D721Med (cell line): ENCODE measurements around the gene INMT.

ENCODE experiments used
- DNase-seq: peaks from one replicate; pipeline ENCODE4 v3.0.0; 2011; ENCODE audit warnings: low spot score; ENCODE audit not compliant: insufficient read length
- FAIRE-seq: peaks from 2 replicates; lab custom pipeline; 2011; peaks lifted over from hg19 to GRCh38; lab: Jason Lieb, UNC
- TF ChIP-seq, protein P1 (sequence below): IDR thresholded peaks from 2 replicates; pipeline ENCODE4 v1.5.1; 2012; ENCODE audit warnings: mild to moderate bottlenecking, control low read depth; ENCODE audit not compliant: insufficient read depth; ENCODE audit errors: missing control alignments

Gene INMT

DNA sequence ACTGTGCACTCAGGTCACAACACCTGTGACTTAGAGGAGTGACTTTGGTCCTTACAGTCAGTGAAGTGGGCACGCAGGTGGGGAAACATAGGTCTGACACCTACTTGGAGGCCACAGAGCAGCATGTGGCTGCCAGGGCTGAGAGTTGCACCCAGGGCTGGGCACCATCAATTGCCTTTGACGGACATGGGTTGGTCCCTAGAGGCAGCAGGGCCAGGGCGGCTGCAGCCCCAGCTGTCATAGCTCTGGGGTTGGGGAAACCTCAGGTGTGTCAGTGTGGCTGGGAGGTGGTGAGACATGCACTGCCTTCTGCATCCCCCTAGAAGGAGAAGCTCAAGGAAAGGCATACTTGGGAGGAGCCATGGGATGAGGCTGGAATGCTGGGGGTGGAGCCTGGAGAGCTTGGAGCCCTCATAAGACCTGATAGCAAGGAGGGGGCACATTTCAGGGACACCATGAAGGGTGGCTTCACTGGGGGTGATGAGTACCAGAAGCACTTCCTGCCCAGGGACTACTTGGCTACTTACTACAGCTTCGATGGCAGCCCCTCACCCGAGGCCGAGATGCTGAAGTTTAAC lies at the start of gene INMT:
INMT (plus strand) TSS at position 440 of the 578 bp plus-strand sequence; CDS start at position 456, 16 bp downstream.
- TF ChIP-seq, protein P1, sequence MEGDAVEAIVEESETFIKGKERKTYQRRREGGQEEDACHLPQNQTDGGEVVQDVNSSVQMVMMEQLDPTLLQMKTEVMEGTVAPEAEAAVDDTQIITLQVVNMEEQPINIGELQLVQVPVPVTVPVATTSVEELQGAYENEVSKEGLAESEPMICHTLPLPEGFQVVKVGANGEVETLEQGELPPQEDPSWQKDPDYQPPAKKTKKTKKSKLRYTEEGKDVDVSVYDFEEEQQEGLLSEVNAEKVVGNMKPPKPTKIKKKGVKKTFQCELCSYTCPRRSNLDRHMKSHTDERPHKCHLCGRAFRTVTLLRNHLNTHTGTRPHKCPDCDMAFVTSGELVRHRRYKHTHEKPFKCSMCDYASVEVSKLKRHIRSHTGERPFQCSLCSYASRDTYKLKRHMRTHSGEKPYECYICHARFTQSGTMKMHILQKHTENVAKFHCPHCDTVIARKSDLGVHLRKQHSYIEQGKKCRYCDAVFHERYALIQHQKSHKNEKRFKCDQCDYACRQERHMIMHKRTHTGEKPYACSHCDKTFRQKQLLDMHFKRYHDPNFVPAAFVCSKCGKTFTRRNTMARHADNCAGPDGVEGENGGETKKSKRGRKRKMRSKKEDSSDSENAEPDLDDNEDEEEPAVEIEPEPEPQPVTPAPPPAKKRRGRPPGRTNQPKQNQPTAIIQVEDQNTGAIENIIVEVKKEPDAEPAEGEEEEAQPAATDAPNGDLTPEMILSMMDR = no peak
- FAIRE-seq (no peak), DNase-seq (no peak)

DNA sequence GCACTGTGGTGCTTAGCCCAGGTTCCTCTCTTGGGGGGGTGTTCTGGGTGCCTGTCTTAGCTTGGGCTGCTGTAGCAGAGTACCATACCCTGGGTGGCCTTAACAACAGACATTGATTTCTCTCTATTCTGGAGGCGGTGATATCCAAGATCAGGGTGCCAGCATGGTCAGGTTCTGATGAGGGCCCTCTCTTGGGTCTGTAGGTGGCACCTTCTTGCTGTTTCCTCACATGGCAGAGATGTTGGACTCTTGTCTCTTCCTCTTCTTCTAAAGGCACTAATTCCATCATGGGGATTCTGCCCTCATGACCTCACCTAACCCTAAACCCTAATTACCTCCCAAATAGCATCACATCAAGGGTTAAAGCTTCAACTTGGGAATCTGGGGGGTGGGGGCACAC lies 49.7 kb upstream of the INMT start:
- DNase-seq (no peak), FAIRE-seq (no peak)
- TF ChIP-seq, protein P1 = no peak

DNA sequence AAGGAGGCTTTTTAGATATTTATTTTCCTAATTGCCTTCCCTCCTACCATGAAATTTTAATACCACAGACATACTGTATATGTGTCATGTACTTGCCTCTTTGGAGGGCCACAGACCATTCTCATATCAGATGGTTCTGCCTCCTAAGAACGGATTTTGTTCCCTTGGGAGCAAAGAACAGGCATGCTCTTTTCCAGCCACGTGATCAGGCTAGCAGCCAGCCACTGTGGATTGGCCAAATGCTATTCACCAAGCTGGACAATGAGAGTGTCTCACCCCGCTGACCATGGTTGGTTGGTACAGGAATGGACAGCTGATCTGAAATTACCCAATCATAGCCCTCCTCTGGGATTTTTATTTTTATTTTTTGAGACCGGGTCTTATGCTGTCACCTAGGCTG lies 48.2 kb upstream of the INMT start:
- DNase-seq (no peak), FAIRE-seq (no peak)
- TF ChIP-seq, protein P1 = no peak

DNA sequence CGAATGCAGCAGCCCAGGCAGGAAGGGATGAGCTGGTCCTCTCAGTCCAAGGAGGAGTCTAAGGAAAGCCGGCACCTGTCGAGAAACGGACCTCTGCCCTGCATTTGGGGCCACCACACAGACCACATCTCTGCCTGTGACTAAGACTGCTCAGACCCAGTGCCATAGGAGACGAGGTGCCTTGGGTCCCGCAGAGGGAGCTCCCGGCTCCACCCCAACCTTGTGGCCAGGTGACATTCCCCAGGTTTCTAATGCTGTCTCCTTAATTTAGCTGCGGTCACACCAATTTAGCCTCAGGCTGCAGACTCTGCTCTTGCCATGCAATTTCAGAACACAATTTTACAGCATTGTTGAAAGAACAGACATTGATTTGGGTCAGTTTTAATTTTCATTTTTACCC lies 46.9 kb upstream of the INMT start:
- DNase-seq (no peak), FAIRE-seq (no peak)
- TF ChIP-seq, protein P1 = no peak

DNA sequence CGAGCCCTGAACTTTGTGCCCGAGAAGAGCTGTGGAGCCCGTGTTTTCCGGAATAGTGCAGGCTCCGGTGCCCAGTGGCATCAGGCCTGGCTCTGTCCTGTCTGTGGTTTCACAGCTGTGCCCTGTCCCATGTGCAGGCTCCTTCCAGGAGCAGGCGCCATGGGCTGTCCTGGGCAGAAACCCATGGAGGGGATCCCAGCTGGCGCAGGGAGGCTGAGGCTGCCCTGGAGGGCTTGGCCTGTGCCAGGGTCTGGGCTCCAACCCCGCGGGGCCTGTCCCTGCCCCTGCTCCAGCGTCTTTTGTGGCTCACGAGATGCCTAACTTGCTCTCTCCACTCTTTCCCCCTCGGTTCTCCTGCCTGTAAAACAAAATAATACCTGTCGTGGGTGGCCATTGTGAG lies 46.3 kb upstream of the INMT start:
- TF ChIP-seq, protein P1 = no peak
- FAIRE-seq (no peak), DNase-seq (no peak)

DNA sequence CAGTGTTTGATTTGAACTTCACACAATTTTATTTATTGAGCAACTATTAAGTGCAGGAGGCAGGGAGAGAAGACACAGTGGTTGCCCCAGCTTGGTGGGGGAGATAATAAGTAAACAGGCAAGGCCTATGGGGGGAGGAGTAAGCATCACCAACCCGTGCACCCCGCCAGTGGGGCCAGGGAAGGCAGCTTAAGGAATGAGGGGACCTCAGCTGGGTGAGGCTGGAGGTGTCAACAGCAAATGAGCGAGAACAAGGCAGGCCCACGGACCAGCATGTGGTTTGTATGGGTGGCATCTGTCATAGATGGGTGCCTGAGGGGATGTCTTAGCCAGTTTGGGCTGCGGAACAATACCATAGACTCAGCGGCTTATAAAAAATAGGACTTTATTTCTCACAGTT lies 45.6 kb upstream of the INMT start:
- FAIRE-seq = no peak
- TF ChIP-seq, protein P1 = no peak
- no peak for DNase-seq

DNA sequence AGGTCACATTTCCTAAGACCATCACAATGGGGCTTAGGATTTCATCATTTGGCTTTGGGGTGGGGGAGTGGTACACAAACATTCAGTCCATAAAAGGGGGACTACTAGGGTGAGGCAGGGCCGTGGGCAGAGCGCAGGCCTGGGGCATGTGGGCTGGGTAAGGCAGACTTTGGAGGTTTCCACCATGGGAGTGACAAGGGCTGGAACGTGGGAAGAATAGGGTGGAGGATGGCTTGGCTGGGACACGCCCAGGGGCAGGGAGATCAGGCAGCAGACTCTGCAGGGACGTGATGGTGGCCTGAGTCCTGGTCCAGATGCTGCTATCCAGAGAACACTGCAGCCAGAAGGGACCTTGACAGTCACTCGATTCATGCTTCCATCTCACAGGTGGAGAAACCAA lies 45.0 kb upstream of the INMT start:
- TF ChIP-seq, protein P1 = no peak
- FAIRE-seq (no peak), DNase-seq (no peak)
